ENCODE results near the gene FCMR. TPM values are rescaled to one million over a fixed set of nuclear protein-coding genes. Genes with fewer than 3 reads are reported as not detected.

Gene FCMR
- total and polyA plus RNA-seq, 9 donors: 0.38 to 8.4 (median 2.4) TPM

DNA sequence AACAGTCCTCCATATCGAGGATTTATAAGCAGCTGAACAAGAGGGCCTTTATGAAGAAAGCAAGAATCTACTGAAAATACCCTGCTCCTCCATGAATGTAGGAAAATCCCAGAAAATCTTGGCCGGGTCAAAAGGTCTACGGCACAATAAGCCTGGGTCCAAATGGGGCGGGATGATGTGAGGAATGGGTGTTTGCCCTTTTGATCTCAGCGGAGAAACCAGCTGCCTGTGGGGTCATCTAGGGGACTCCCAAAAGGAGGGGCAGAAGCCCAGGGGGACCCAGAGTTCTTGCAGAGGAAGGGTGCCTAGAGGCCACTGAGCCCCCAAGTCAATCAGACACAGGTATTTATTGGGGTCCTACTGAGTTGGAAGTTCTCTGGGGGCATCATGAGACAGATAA lies 35.9 kb upstream of the FCMR start:
- H3K9me3 ChIP-seq: no peaks in the 10 kb centered on the region
- no peak for TF ChIP-seq POLR2A (IDR thresholded peaks at IDR 0.05)
- no peak for TF ChIP-seq EP300 (IDR thresholded peaks at IDR 0.05)
- TF ChIP-seq, protein P1, sequence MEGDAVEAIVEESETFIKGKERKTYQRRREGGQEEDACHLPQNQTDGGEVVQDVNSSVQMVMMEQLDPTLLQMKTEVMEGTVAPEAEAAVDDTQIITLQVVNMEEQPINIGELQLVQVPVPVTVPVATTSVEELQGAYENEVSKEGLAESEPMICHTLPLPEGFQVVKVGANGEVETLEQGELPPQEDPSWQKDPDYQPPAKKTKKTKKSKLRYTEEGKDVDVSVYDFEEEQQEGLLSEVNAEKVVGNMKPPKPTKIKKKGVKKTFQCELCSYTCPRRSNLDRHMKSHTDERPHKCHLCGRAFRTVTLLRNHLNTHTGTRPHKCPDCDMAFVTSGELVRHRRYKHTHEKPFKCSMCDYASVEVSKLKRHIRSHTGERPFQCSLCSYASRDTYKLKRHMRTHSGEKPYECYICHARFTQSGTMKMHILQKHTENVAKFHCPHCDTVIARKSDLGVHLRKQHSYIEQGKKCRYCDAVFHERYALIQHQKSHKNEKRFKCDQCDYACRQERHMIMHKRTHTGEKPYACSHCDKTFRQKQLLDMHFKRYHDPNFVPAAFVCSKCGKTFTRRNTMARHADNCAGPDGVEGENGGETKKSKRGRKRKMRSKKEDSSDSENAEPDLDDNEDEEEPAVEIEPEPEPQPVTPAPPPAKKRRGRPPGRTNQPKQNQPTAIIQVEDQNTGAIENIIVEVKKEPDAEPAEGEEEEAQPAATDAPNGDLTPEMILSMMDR (IDR thresholded peaks at IDR 0.05): no peak
- H3K27me3 ChIP-seq: no peaks in the 10 kb centered on the region
- H3K27ac ChIP-seq: no peak overlapping the region
- no peaks in the 10 kb centered on the region for H3K36me3 ChIP-seq
- H3K4me3 ChIP-seq: no peak overlapping the region
- no peaks in the 10 kb centered on the region for H3K4me1 ChIP-seq (ENCODE audit: insufficient read depth)
- DNase-seq: no peak
- intact Hi-C loops (cut with DNase I): no loop called here
- 67 to 71% (median 68%) methylated on average over 5 of the region's 5 CpGs for WGBS, 3 donors

DNA sequence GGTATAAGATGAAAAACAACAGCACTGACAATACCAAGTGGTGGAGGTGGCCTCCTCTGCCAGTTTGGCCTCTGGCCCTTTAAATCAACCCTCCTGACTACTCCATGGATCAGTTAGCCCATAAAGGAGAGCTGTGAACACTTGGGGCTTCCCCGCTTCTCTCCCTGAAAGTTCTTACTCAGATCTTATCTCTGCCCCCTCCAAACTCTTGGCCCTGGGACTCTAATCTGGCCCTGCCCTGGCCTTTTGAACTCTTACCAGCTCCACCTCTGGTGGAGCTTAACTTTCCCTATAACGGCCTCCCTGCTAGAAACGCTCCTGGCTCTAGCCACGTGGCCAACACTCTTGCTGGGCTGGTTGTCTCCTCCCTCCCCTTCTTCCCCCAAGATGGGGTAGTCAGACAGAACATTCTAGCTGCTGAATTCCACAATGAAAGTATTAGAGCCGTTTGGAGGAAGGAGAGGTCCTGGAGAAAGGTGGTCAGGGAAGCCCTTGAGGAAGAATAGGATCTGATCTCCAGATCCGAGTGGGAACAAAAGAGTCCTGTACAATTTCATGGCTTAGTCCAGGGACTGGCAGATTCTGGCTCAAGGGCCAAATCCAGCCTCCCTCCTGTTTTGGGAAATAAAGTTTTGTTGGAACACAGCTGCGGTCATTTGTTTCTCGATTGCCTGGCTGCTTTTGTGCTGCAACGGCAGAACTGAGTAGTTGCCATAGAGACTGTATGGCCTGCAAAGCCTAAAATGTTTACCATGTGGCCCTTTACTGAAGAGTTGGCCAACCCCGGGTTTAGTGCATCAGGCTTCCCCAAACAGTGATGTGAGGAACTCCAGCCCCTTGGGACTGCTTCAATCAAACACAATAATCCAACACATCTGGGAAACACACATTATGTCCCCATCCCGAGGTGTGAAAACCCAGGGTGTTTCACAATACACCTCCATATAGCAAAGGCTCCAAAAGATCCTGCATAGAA lies 34.0 kb upstream of the FCMR start:
- TF ChIP-seq, protein P1 (IDR thresholded peaks at IDR 0.05): no peak
- TF ChIP-seq POLR2A (IDR thresholded peaks at IDR 0.05) (no peak), EP300 (IDR thresholded peaks at IDR 0.05) (no peak)
- H3K36me3 ChIP-seq: no peaks in the 10 kb centered on the region
- no peak overlapping the region for H3K27ac ChIP-seq
- no peaks in the 10 kb centered on the region for H3K27me3 ChIP-seq
- no peaks in the 10 kb centered on the region for H3K9me3 ChIP-seq
- DNase-seq: no peak
- intact Hi-C loops (cut with DNase I): no loop called here
- 52 to 68% (median 61%) methylated on average over 11 of the region's 11 CpGs for WGBS, 3 donors
- H3K4me3 ChIP-seq: no peak overlapping the region
- H3K4me1 ChIP-seq (ENCODE audit: insufficient read depth): no peaks in the 10 kb centered on the region

DNA sequence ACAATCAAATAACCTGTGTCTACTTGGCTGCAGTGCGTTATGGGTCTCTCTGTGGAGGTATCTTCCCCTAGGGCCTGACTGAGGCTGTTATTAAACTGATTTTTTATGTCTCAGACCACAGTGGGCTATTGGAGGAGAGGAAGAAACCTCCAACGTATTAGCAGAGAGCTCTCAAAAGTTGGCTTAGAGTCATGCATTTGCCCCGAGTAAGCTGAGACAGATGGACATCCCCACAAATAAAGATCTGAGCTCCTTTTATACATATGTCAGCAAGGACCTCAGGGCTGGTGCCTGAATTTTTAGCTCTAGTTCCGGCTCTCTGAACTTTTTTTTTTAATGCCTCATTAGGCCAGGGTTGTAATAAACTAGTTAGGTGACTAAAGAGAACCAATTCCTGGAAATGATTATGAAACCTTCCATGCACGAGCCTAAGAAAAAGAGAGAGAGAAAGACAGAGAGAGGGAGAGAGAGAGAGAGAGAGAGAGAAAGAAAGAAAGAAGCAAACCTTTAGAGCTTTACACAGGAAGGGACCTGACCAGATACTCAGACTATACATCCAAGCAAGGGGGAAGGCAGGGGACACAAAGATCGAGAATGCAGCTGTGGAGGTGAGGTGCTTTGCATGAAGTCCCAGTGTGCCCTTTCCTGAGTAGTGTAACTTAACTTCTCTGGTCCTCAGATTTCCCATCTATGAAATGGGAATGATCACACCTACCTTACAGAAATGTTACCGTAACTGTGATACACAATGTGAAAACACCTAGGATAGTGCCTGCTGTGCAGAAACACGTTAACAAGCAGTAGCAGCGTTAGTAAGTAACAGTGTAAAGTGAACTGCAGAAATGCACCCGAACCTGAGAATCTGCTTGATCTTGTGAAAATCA lies 33.0 kb upstream of the FCMR start:
- H3K4me1 ChIP-seq (ENCODE audit: insufficient read depth): no peaks in the 10 kb centered on the region
- intact Hi-C loops (cut with DNase I): no loop called here
- no peaks in the 10 kb centered on the region for H3K36me3 ChIP-seq
- H3K27ac ChIP-seq: no peak overlapping the region
- TF ChIP-seq EP300 (IDR thresholded peaks at IDR 0.05) (no peak), POLR2A (IDR thresholded peaks at IDR 0.05) (no peak)
- TF ChIP-seq, protein P1 (IDR thresholded peaks at IDR 0.05): no peak
- 78 to 79% (median 78%) methylated on average over 10 of the region's 10 CpGs for WGBS, 3 donors
- H3K27me3 ChIP-seq: no peaks in the 10 kb centered on the region
- no peak for DNase-seq
- H3K9me3 ChIP-seq: no peaks in the 10 kb centered on the region
- H3K4me3 ChIP-seq: no peak overlapping the region

DNA sequence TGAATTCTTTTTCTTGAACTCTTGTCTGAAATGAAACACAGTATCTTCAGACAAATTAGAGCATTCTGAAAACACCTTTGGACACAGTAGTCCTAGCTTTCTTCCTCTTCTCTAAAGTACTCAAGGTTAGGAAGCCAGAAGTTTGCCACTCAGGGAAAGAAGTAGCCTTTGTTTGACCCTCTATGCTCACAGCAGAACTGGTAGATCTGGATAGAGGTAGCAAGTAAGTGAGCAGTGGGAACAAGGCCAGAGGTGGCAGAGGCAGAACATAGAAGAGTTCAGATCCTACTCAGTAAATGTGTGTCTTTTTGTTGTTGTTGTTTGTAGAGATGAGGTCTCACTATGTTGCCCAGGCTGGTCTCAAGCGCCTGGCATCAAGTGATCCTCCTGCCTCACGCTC lies 31.9 kb upstream of the FCMR start:
- H3K4me3 ChIP-seq: no peak overlapping the region
- TF ChIP-seq, protein P1 (IDR thresholded peaks at IDR 0.05): no peak
- TF ChIP-seq POLR2A (IDR thresholded peaks at IDR 0.05) (no peak), EP300 (IDR thresholded peaks at IDR 0.05) (no peak)
- H3K4me1 ChIP-seq (ENCODE audit: insufficient read depth): no peaks in the 10 kb centered on the region
- no peak overlapping the region for H3K27ac ChIP-seq
- no peaks in the 10 kb centered on the region for H3K9me3 ChIP-seq
- H3K36me3 ChIP-seq: no peaks in the 10 kb centered on the region
- intact Hi-C loops (cut with DNase I): no loop called here
- 87 to 100% (median 91%) methylated on average over 2 of the region's 2 CpGs for WGBS, 3 donors
- no peaks in the 10 kb centered on the region for H3K27me3 ChIP-seq
- no peak for DNase-seq

All from ovary (tissue), 9 donors.